B cell (primary cell): ENCODE results near the gene SORL1. TPM values are rescaled to one million over a fixed set of nuclear protein-coding genes. Genes with fewer than 3 reads are reported as not detected.
"Not testable (repeated sequence)": the region's sequence is repeated elsewhere in the genome, so short reads cannot be mapped to it uniquely, and the experiment has no call there.

ENCODE experiments used
- ATAC-seq: fragments of 200-7000 bp; cut with Tn5 transposase; one replicate; pipeline ENCODE4 v1.10.0; 2021; ENCODE audit warnings: low read depth, mild to moderate bottlenecking, moderate number of reproducible peaks, moderate library complexity
- CTCF ChIA-PET: fragments of 350-600 bp; sonication (Branson Sonifier 250); formaldehyde crosslinking; loops from one replicate; lab custom pipeline; 2021; ENCODE audit warnings: antibody characterized with exemption, inconsistent platforms; lab: Charles Lee
- POLR2A ChIA-PET: fragments of 350-600 bp; sonication (Branson Sonifier 250); formaldehyde crosslinking; loops from one replicate; lab custom pipeline; 2021; ENCODE audit warnings: antibody characterized with exemption; lab: Charles Lee
- DNase-seq: peaks from one replicate; pipeline ENCODE4 v3.0.0; 2013
- H2AFZ ChIP-seq: 2 replicates; pipeline ENCODE4 v1.6.1; 2012; ENCODE audit warnings: mild to moderate bottlenecking, low read depth, low read length; ENCODE audit not compliant: insufficient read depth, poor library complexity, severe bottlenecking
- H3K27ac ChIP-seq, 2 donors: 1 replicate in 1 of 2; 2 replicates in 1 of 2; pipeline ENCODE4 v1.5.1; 2012 to 2013; ENCODE audit warnings: low read length in 2 of 2, mild to moderate bottlenecking in 2 of 2, moderate library complexity in 1 of 2
- H3K27me3 ChIP-seq, 4 experiments: fragments of 200-600 bp in 1 of 4; sonication (generic) in 1 of 4; replicated peaks in 1 of 4; 1 replicate in 2 of 4; 2 replicates in 2 of 4; pipeline versions ENCODE4 v1.6.1 to v1.7.0; 2013 to 2016; ENCODE audit warnings: low read length in 3 of 4, mild to moderate bottlenecking in 2 of 4, mixed read lengths in 1 of 4, moderate library complexity in 1 of 4; ENCODE audit not compliant: insufficient read depth in 4 of 4, control insufficient read depth in 3 of 4; ENCODE audit errors: control extremely low read depth in 1 of 4
- H3K36me3 ChIP-seq, 2 experiments: replicated peaks in 1 of 2; 1 replicate in 1 of 2; 2 replicates in 1 of 2; pipeline versions ENCODE4 v1.6.1 to v1.7.1; 2013; ENCODE audit warnings: low read length in 1 of 2; ENCODE audit not compliant: insufficient read depth in 2 of 2, control insufficient read depth in 1 of 2; ENCODE audit errors: control extremely low read depth in 1 of 2, extremely low read depth in 1 of 2
- H3K4me1 ChIP-seq, 2 donors: fragments of 200-600 bp in 1 of 2; sonication (generic) in 1 of 2; 1 replicate in 1 of 2; 2 replicates in 1 of 2; pipeline versions ENCODE4 v1.5.1 to v1.6.1; 2013 to 2017; ENCODE audit warnings: low read length in 2 of 2; ENCODE audit not compliant: control insufficient read depth in 2 of 2, insufficient read depth in 2 of 2
- H3K4me2 ChIP-seq: replicated peaks from 2 replicates; pipeline ENCODE3; 2012; ENCODE audit warnings: mild to moderate bottlenecking, low read depth, low read length; ENCODE audit not compliant: poor library complexity, severe bottlenecking
- H3K4me3 ChIP-seq, 5 experiments: fragments of 200-600 bp in 1 of 5; sonication (generic) in 1 of 5; 1 replicate in 3 of 5; 2 replicates in 2 of 5; pipeline versions ENCODE4 v1.5.1 to v1.7.0; 2011 to 2016; ENCODE audit warnings: low read length in 4 of 5, mild to moderate bottlenecking in 4 of 5, low read depth in 2 of 5, control low read depth in 1 of 5, moderate library complexity in 1 of 5; ENCODE audit not compliant: insufficient read depth in 1 of 5; ENCODE audit errors: control extremely low read depth in 1 of 5, extremely low read depth in 1 of 5
- H3K79me2 ChIP-seq: fragments of 200-600 bp; sonication (generic); one replicate; pipeline ENCODE4 v1.6.0; 2016; ENCODE audit warnings: low read length; ENCODE audit not compliant: control insufficient read depth, insufficient read depth
- H3K9ac ChIP-seq: fragments of 200-600 bp; sonication (generic); 2 replicates; pipeline ENCODE4 v1.6.1; 2017; ENCODE audit warnings: mild to moderate bottlenecking, low read length, moderate library complexity
- H3K9me3 ChIP-seq, 3 donors: one replicate each; pipeline versions ENCODE4 v1.6.1 to v1.7.1; 2013; ENCODE audit warnings: low read length in 2 of 3; ENCODE audit not compliant: control insufficient read depth in 2 of 3, insufficient read depth in 1 of 3; ENCODE audit errors: control extremely low read depth in 1 of 3
- H4K20me1 ChIP-seq: 2 replicates; pipeline ENCODE4 v1.6.0; 2012; ENCODE audit warnings: mild to moderate bottlenecking, low read length; ENCODE audit not compliant: insufficient read depth, control insufficient read depth, poor library complexity, severe bottlenecking
- H3K27ac Mint-ChIP-seq: one replicate; pipeline ENCODE4 v1.8.0; 2021; ENCODE audit warnings: mixed read lengths
- H3K27me3 Mint-ChIP-seq: one replicate; pipeline ENCODE4 v1.8.0; 2021; ENCODE audit warnings: mixed read lengths
- H3K4me1 Mint-ChIP-seq: one replicate; pipeline ENCODE4 v1.8.0; 2021; ENCODE audit warnings: mixed read lengths
- H3K4me3 Mint-ChIP-seq: one replicate; pipeline ENCODE4 v1.8.0; 2021; ENCODE audit warnings: mixed read lengths
- H3K9me3 Mint-ChIP-seq: one replicate; pipeline ENCODE4 v1.8.0; 2022; ENCODE audit warnings: mixed read lengths; ENCODE audit not compliant: insufficient read depth
- CTCF ChIP-seq: fragments of 200-600 bp; IDR thresholded peaks from one replicate; pipeline ENCODE4 v1.8.0; 2022; ENCODE audit warnings: antibody characterized with exemption, mild to moderate bottlenecking
- EZH2 ChIP-seq: IDR thresholded peaks from 2 replicates; pipeline ENCODE4 v1.6.1; 2012; ENCODE audit warnings: borderline replicate concordance, low read depth, mild to moderate bottlenecking, moderate library complexity, low read length; ENCODE audit not compliant: insufficient read depth, poor library complexity, severe bottlenecking
- WGBS: methylation state at CpG from one replicate; pipeline ENCODE4 v1.1.5; 2013; ENCODE audit warnings: missing lambda C conversion rate; ENCODE audit not compliant: insufficient coverage; 5-methylcytosine and 5-hydroxymethylcytosine counted together
- intact Hi-C: fragments of 100-400 bp; cut with micrococcal nuclease; formaldehyde crosslinking; loops from one replicate; pipeline ENCODE4 v1.10.0; 2022
- polyA plus RNA-seq: library from polyadenylated mRNA; depleted of rRNA; stranded (reverse); fragments of >200 nt; gene quantifications from 2 replicates; pipeline ENCODE4 v1.2.3, GENCODE V29; 2012
- total RNA-seq, 2 donors: library from RNA; stranded (reverse); fragments of 120-200 nt in 1 of 2; gene quantifications; 1 replicate in 1 of 2; 2 replicates in 1 of 2; pipeline versions ENCODE4 v1.2.3 to v1.2.4, GENCODE V29; 2013 to 2022

Gene SORL1
- total and polyA plus RNA-seq, 2 donors (not counting 1 experiment from before 2014, with no cell fraction given), result 13.0 to 396 TPM

GRCh38 chr11:121503051-121503450, 50.9 kb downstream of the SORL1 start:
- TF ChIP-seq EZH2, result no peak
- TF ChIP-seq CTCF, result no peak
- 93% methylated on average over 3 of the region's 3 CpGs for WGBS
- POLR2A ChIA-PET, result no interaction called here

GRCh38 chr11:121506237-121506636, 54.1 kb downstream of the SORL1 start:
- H3K4me1 Mint-ChIP-seq, H3K9ac ChIP-seq, intact Hi-C loops, H3K9me3 Mint-ChIP-seq, CTCF ChIA-PET, H3K4me2 ChIP-seq, H3K27me3 ChIP-seq, POLR2A ChIA-PET, H3K4me1 ChIP-seq, H3K27ac Mint-ChIP-seq, H3K27me3 Mint-ChIP-seq, DNase-seq, H3K4me3 ChIP-seq, ATAC-seq, H2AFZ ChIP-seq, H3K27ac ChIP-seq, H4K20me1 ChIP-seq, H3K4me3 Mint-ChIP-seq: not testable (repeated sequence)
- peaks cover 7 to 15% (median 10%) of the 10 kb centered on the region in 3 donors for H3K9me3 ChIP-seq
- peaks cover 12% of the 10 kb centered on the region for H3K79me2 ChIP-seq
- H3K36me3 ChIP-seq, result peaks cover 3 to 12% of the 10 kb centered on the region in 2 experiments
- no CpG with 5 or more reads among the region's 1 CpG for WGBS

More at GRCh38 chr11:121503051-121503450, 50.9 kb downstream of the SORL1 start:
- intact Hi-C loops, result no loop called here
- peaks cover 2% of the 10 kb centered on the region for H3K79me2 ChIP-seq
- H3K9ac ChIP-seq, result no peak overlapping the region
- DNase-seq (no peak), ATAC-seq (no peak)
- no peaks in the 10 kb centered on the region for H3K27me3 ChIP-seq
- peaks cover 10 to 28% of the 10 kb centered on the region in 2 experiments for H3K36me3 ChIP-seq
- Mint-ChIP-seq H3K27ac (no peak overlapping the region), H3K9me3 (peaks cover 10% of the 10 kb centered on the region), H3K4me1 (peaks cover 15% of the 10 kb centered on the region), H3K4me3 (no peak overlapping the region), H3K27me3 (no peaks in the 10 kb centered on the region)
- CTCF ChIA-PET, result no interaction called here
- H3K9me3 ChIP-seq, result peaks cover 7 to 15% (median 9%) of the 10 kb centered on the region in 3 donors
- no peak overlapping the region for H2AFZ ChIP-seq
- no peaks in the 10 kb centered on the region for H4K20me1 ChIP-seq
- no peak overlapping the region for H3K4me3 ChIP-seq
- H3K4me1 ChIP-seq, result peaks cover 0 to 4% of the 10 kb centered on the region in 2 donors
- no peak overlapping the region for H3K27ac ChIP-seq
- H3K4me2 ChIP-seq, result no peak overlapping the region
